ENCODE results near the gene ZC3H7B.

DNA sequence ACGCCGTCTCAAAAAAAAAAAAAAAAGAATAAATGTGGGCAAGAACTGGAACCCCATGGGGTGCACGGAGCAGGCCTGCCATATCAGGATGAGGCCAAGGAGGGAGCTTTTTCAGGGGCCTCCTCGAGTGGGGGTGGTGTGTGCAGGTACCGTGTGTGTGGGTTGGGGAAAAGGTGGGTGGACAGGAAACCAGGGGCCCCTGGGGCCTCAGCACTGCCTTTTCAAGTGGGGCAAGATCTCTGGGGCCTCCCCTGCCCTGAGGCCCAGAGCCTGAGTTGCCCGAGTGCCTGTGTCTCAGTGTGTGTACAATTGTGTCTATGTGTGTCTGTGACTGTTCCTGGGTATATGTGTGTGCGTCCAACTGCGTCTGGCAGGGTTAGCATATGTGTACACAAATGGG, 104.3 kb downstream of the ZC3H7B start:
- no peak for TF ChIP-seq EZH2 (IDR thresholded peaks at IDR 0.05; ENCODE audit: insufficient read depth, poor library complexity, severe bottlenecking)
- TF ChIP-seq EZH2phosphoT487 (IDR thresholded peaks at IDR 0.05; ENCODE audit: insufficient read depth, low read depth): no peak
